HPDE6-E6E7 (cell line): Measurements from ENCODE around the gene MVB12B.

Source experiments
- DNase-seq: peaks from one replicate; pipeline ENCODE4 v3.0.0; 2011; ENCODE audit warnings: missing footprints; ENCODE audit errors: extremely low spot score

MVB12B gene

DNA sequence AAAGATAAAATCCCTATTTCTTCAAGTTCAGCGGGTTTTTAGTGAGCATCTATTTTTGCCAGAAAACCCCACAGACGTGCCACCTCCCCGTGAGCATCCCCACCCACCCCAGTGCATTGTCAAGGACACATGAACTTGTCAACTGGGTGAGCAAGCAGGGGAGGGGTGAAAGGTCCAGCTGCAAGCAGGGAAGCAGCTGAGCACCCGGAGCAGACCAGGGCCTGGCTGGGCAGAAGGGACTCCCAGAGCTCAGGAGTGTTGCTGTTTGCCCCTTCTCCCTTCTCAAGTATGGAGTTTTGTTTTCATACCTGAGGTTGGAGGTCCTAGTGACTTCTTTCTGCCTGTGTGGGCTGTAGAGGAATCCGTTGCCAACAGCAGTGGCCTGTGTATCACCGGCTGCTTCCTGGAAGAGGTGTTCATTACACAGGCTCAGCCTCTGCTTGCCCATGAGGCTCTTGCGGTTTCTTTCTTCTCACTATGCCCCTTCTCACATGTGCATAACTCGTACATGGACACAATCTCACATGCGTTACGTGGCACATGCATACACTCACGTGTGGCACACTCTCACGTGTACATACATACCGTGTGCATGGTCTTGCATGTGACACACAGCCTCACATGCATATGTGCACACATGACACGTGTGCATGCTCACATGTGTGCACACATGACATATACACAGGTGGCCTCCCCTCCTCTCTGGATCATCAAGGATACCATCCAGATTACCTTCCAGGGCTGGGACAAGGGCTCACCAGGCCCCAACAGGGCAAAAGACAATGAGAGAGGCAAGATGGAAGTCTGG, 126.7 kb downstream of the MVB12B start:
- no peak for DNase-seq

- DNase-seq: no peak
Observed at GRCh38 chr9:126454215-126454614, 127.6 kb downstream of the MVB12B start.

- DNase-seq: no peak
Observed at GRCh38 chr9:126454795-126455194, 128.2 kb downstream of the MVB12B start.

DNA sequence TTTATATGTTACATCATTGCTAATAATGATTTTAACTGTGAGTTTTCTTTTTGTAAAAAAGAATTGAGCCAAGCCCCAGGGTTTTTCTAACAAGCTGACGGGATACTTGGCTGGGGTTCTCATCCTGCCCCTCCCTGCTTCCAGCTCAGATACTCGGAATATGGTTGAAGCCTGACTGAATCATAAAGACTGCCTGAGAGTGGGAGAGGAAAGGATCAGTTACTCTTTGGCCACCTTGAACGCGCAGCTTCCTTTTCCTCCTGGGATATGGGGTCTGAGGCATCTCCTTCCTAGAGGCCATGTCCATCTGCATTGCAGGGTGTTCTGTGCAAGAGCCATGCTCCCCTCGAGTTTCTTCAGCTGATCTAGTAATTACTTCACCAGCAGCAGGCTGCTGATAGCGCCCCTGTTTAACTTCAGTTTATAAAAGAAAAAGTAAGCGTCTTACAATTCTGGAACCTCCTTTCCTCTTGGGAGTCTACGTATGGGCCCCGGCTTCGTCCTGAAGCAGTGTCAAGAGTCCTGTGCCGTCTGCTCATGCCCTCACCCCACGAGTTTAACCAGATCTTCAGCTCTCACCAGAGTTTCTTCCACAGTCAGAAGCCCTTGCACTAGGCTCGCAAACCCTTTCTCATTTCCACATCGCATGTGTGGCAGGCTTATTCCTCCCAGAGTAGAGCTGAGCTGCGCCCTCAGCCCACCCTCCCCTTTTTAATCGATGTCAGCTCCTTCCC, 130.0 kb downstream of the MVB12B start:
- no peak for DNase-seq

- no peak for DNase-seq
Observed at GRCh38 chr9:126457175-126457547, 130.5 kb downstream of the MVB12B start.

- DNase-seq: no peak
Observed at GRCh38 chr9:126457890-126458289, 131.3 kb downstream of the MVB12B start.

- no peak for DNase-seq
Observed at GRCh38 chr9:126459126-126459525, 132.5 kb downstream of the MVB12B start.

GRCh38 chr9:126459546-126459945, 132.9 kb downstream of the MVB12B start:
- DNase-seq: no peak

DNA sequence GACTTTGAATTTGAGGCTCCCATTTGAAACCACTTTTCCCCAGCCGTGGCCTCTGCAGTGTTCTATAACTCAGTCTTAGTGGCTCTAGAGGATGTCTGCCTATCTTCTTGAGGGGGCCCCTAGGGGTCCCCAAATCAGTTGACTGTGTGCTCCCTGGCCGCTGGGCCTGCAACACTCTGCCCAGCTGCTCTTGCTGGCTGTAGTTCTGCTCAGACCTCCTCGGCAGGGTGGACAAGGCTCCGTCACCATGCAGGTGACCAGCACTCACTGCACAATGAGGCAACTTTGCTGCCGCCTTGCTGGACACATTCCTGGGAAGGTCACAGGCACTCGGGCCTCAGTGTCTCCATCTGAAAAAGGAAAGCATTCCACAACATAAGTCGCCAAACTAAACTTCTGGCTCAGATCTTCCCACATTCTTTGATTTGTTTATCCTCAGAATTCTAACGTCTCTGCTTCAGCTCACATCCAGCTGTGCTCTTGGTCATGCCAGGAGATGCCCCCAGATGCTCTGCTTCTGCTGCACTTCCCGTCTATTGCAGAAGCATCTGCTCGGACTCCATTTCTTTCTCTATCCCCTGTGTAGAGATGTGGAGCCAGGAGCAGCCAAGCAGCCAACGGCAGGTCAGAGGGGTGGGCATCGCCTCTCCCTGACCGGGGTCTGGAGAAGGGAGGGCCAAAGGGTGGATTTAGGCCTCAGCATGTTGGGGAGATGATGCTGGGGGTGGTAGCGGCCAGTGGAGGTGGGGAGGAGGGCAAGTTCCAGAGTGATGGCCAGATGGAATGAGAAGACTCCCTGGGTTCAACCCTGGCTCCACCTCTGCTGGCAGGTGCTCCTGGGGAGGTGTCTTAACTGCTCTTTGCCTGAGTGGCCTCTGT, 133.6 kb downstream of the MVB12B start:
- no peak for DNase-seq

DNA sequence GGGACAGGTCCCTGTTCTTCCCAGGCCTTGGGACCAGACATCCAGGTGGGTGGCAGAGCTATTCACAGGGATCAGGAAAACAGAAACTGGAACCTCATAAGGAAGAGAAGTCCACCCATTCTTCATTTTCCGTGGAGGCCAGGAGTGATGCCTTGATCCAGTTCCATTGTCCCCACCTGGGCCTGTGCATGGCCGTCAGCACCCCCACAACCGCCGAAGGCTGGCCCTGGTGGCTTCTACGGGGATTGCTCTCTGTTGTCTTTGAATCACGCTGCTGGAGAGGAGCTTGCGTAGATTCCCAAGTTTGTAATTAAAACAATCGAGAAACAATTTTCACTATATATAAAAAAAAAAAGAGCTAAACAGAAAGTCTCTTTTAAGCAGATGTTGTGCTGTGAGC, 134.4 kb downstream of the MVB12B start:
- DNase-seq: no peak

DNA sequence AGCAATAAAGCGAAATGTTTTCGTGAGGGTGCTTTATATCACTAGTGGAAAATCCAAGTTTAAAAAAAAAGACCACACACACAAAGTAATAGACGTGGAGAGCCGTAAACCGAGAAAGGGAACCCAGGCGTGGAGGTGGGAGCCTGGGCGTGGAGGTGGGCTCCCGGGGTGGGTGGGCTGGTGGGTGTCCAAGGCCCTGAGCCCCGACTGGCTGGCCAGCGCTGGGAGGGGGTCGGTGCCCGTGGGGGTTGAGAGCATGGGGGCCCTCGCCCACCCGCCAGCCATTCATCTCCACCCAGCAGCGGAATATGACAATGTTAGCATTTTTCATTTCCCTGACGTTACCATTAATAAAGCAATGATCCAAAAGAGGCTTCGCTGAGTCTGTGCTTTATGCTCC, 135.0 kb downstream of the MVB12B start:
- no peak for DNase-seq

GRCh38 chr9:126462617-126463016, 136.0 kb downstream of the MVB12B start:
- DNase-seq: no peak

DNA sequence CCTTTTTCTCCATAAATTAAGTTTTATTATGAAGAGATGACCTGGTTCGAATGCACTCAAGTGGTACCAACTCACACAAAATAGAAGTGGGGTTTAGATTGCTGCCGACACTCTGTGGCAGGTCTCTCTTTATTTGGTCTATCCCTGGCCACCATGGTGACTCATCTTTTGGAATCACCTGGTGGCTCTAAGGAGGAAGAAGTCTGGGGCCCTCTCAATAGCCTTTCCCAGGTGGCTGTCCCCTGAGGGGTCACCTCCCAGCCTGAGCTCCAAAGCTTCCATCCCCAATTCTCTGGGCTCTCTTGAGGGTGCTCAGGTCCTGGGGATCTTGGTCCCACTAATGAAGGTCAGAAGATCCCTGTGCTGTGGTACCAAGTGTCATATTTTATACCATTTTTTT, 136.8 kb downstream of the MVB12B start:
- DNase-seq: no peak

- DNase-seq: no peak
Observed at GRCh38 chr9:126464694-126465441, 138.2 kb downstream of the MVB12B start.

- DNase-seq: no peak
Observed at GRCh38 chr9:126465977-126466376, 139.3 kb downstream of the MVB12B start.

DNA sequence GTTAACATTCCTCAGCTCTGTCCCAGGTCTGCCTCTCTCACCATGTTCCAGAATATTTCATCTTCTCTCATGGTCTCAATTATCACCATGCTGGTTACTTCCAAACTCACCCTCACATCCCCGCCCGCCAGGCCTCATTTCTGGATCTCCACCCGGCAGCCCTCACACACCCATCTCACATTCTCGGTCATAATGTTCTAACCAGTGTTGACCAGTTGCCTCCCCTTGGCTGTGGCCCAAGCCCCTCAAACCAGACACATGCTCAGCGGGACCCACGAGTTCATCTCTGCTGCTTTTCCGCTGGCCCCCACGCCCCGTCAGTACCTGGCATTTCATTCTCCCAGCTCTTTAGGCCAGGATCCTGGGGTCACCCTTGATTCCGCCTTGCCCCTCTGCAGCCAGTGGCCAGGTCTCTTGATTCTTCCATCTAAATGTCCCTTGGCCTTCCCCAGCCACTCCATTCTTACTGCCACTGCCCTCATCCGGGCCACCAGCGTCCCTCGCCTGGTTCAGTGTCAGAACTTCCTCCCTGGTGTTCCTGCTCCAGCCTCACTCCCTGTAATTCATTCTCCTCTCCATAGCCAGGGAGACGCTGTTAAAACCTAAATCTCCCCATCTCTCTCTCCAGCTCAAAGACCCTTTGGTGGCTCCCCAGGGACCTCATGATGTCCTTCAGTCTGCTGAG, 141.7 kb downstream of the MVB12B start:
- DNase-seq: no peak

DNA sequence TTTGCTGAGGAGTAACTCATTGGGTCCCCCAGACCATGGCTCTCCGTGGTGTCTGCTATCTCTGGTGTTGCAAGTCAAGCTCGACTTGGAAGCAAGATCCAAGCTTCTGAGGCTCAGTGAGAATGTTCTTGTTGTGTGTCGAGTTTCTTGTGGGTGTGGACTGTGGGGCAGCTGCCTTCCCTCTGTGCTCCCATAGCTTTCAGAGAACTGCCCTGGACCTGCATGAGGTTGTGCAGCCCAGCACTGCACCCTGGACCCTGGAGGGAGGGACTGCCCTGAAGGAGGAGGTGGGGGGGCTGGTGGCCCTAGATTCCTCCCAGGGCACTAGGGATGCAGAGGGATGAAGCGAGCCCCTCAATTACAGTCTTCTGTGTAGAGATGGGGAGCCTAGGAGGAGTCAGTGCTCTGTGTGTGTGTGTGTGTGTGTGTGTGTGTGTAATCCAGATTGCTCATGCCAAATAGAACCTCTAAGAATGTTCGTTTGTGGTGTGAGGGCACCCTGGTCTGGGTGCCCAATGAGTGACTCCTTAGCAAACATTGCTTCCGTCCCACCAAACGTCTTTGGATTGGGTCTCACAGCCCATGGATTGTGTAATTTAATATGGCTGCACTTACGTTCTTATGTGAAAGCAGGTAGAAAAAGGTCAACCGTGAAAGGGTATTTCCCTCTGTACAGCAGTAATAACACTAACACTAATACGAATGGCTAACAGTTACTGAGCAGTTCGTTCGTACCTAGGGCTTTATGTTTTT, 143.8 kb downstream of the MVB12B start:
- no peak for DNase-seq

DNA sequence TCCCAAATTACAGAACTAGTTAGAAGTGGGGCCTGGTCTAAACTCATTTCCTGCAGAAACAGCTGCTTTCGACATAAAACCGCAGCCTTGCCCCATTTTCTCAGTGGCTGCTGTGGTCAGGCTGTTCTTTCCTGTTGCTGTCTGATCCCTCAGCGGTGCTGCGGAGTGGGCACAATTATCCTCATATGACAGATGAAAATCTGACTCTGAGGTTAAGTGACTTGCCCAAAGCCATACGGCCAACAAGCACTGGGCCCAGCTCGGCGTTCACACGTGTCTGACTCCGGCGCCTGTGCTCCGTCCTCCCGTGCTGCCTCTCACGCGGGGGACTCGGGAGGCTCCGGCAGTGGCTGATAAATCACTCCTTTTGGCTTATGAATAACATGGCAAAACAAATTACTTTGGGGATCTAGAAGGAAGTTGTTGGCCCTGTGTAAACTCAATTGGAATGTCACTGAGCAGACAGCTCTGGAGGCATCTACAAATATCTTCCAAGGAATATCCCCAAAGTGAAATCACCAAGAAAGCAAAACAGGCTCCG, 144.5 kb downstream of the MVB12B start:
- no peak for DNase-seq

- DNase-seq: no peak
Observed at GRCh38 chr9:126472198-126472947, 145.7 kb downstream of the MVB12B start.
